ENCODE results near the gene BMF. TPM values are rescaled to one million over a fixed set of nuclear protein-coding genes. Genes with fewer than 3 reads are reported as not detected.

Gene BMF
- total RNA-seq, 1 donor = 8.0 TPM

GRCh38 chr15:40069178-40070165 is 39.2 kb downstream of the BMF start:
- Histone ChIP-seq H4K20me1 (ENCODE audit: insufficient read depth, low read length) (no peaks in the 10 kb centered on the region), H3K27ac (ENCODE audit: low read depth, low read length) (no peak overlapping the region), H2AFZ (ENCODE audit: low read length) (peak overlapping the region; percentile 72), H3K79me2 (ENCODE audit: insufficient read depth, low read length) (no peaks in the 10 kb centered on the region), H3K9me3 (ENCODE audit: low read depth, low read length) (no peaks in the 10 kb centered on the region), H3K36me3 (ENCODE audit: insufficient read depth, low read length) (no peaks in the 10 kb centered on the region), H3K4me3 (ENCODE audit: insufficient read depth, low read length) (no peak overlapping the region), H3K27me3 (ENCODE audit: insufficient read depth, low read length) (no peaks in the 10 kb centered on the region), H3K4me1 (ENCODE audit: insufficient read depth, low read length) (peaks cover 16% of the 10 kb centered on the region), H3K4me2 (ENCODE audit: insufficient read depth, low read length) (peak overlapping the region; percentile 58)
- DNase-seq (ENCODE audit: insufficient read length, low spot score, missing footprints) = peak; percentile 95
- TF ChIP-seq CTCF (IDR thresholded peaks at IDR 0.05; ENCODE audit: extremely low read depth, low read depth, low read length) = no peak

GRCh38 chr15:40067921-40068624 is 40.6 kb downstream of the BMF start:
- no peaks in the 10 kb centered on the region for H4K20me1 ChIP-seq (ENCODE audit: insufficient read depth, low read length)
- no peaks in the 10 kb centered on the region for H3K9me3 ChIP-seq (ENCODE audit: low read depth, low read length)
- peaks cover 28% of the 10 kb centered on the region for H3K4me1 ChIP-seq (ENCODE audit: insufficient read depth, low read length)

GRCh38 chr15:40066589-40066988 is 42.1 kb downstream of the BMF start:
- H2AFZ ChIP-seq (ENCODE audit: low read length) = no peak overlapping the region
- DNase-seq (ENCODE audit: insufficient read length, low spot score, missing footprints) = no peak

More at GRCh38 chr15:40067921-40068624, 40.6 kb downstream of the BMF start:
- Histone ChIP-seq H3K4me3 (ENCODE audit: insufficient read depth, low read length) (no peak overlapping the region), H2AFZ (ENCODE audit: low read length) (no peak overlapping the region), H3K4me2 (ENCODE audit: insufficient read depth, low read length) (no peak overlapping the region), H3K79me2 (ENCODE audit: insufficient read depth, low read length) (no peaks in the 10 kb centered on the region), H3K27me3 (ENCODE audit: insufficient read depth, low read length) (no peaks in the 10 kb centered on the region), H3K27ac (ENCODE audit: low read depth, low read length) (no peak overlapping the region), H3K36me3 (ENCODE audit: insufficient read depth, low read length) (no peaks in the 10 kb centered on the region)
- TF ChIP-seq CTCF (IDR thresholded peaks at IDR 0.05; ENCODE audit: extremely low read depth, low read depth, low read length) = no peak
- no peak for DNase-seq (ENCODE audit: insufficient read length, low spot score, missing footprints)

More at GRCh38 chr15:40066589-40066988, 42.1 kb downstream of the BMF start:
- no peaks in the 10 kb centered on the region for H3K79me2 ChIP-seq (ENCODE audit: insufficient read depth, low read length)
- no peak for TF ChIP-seq CTCF (IDR thresholded peaks at IDR 0.05; ENCODE audit: extremely low read depth, low read depth, low read length)
- H4K20me1 ChIP-seq (ENCODE audit: insufficient read depth, low read length) = no peaks in the 10 kb centered on the region
- no peak overlapping the region for H3K4me2 ChIP-seq (ENCODE audit: insufficient read depth, low read length)
- peaks cover 30% of the 10 kb centered on the region for H3K4me1 ChIP-seq (ENCODE audit: insufficient read depth, low read length)
- H3K27ac ChIP-seq (ENCODE audit: low read depth, low read length) = no peak overlapping the region
- no peak overlapping the region for H3K4me3 ChIP-seq (ENCODE audit: insufficient read depth, low read length)
- no peaks in the 10 kb centered on the region for H3K9me3 ChIP-seq (ENCODE audit: low read depth, low read length)
- H3K36me3 ChIP-seq (ENCODE audit: insufficient read depth, low read length) = no peaks in the 10 kb centered on the region
- no peaks in the 10 kb centered on the region for H3K27me3 ChIP-seq (ENCODE audit: insufficient read depth, low read length)
